ENCODE measurements around the gene WDR86.

- TF ChIP-seq EZH2phosphoT487 (IDR thresholded peaks at IDR 0.05; ENCODE audit: borderline replicate concordance): no peak
- TF ChIP-seq CTCF (IDR thresholded peaks at IDR 0.05 in 2 of 3, conservative IDR thresholded peaks at IDR 0.05 in 1 of 3; ENCODE audit: borderline replicate concordance in 1 of 3, insufficient read depth in 1 of 3, low read depth in 2 of 3, low read length in 2 of 3): no peak
- TF ChIP-seq YY1 (IDR thresholded peaks at IDR 0.05; ENCODE audit: extremely low read depth, insufficient replicate concordance, low read depth, low read length): no peak
- no peak for TF ChIP-seq POLR2AphosphoS5 (IDR thresholded peaks at IDR 0.05; ENCODE audit: low read depth, low read length)
- TF ChIP-seq EZH2 (IDR thresholded peaks at IDR 0.05): no peak
- no peak for TF ChIP-seq CEBPB (IDR thresholded peaks at IDR 0.05; ENCODE audit: low read depth)
Measured at GRCh38 chr7:151346470-151346769, 63.4 kb downstream of the WDR86 start.

Data from HCT116 (cell line).